Natural killer cell treated with Interleukin-12 subunit alpha and Interleukin-12 subunit beta and Interleukin-15 and Interleukin-18, amount 100 ng/mL, for 72 hours (primary cell): ENCODE measurements around the gene SLC12A7. TPM values are rescaled to one million over a fixed set of nuclear protein-coding genes. Genes with fewer than 3 reads are reported as not detected.

ENCODE experiments used
- ATAC-seq, 2 donors: fragments of 150-1000 bp; cut with Tn5 transposase in 1 of 2; sonication (Bioruptor Pico), chemical (Tn5 transposase) in 1 of 2; 2 replicates each; pipeline ENCODE4 v1.10.0; 2021
- DNase-seq: peaks from one replicate; pipeline ENCODE4 v3.0.0; 2022; ENCODE audit warnings: low spot score
- H3K27ac Mint-ChIP-seq, 2 donors: 1 replicate in 1 of 2; 2 replicates in 1 of 2; pipeline ENCODE4 v1.8.0; 2022; ENCODE audit warnings: mixed read lengths in 2 of 2, mild to moderate bottlenecking in 1 of 2, moderate library complexity in 1 of 2
- H3K27me3 Mint-ChIP-seq, 2 donors: 1 replicate in 1 of 2; 2 replicates in 1 of 2; pipeline ENCODE4 v1.8.0; 2022; ENCODE audit warnings: mixed read lengths in 2 of 2
- H3K36me3 Mint-ChIP-seq: one replicate; pipeline ENCODE4 v1.8.0; 2022; ENCODE audit warnings: mixed read lengths
- H3K4me1 Mint-ChIP-seq, 2 donors: 1 replicate in 1 of 2; 2 replicates in 1 of 2; pipeline ENCODE4 v1.8.0; 2022; ENCODE audit warnings: low read depth in 2 of 2, mixed read lengths in 2 of 2, mild to moderate bottlenecking in 1 of 2
- H3K4me3 Mint-ChIP-seq: one replicate; pipeline ENCODE4 v1.8.0; 2022; ENCODE audit warnings: mixed read lengths
- H3K9me3 Mint-ChIP-seq: 2 replicates; pipeline ENCODE4 v1.8.0; 2022; ENCODE audit warnings: mixed read lengths
- total RNA-seq, 2 donors: library from RNA; stranded (reverse); gene quantifications; one replicate each; pipeline ENCODE4 v1.2.3, GENCODE V29; 2022

Gene SLC12A7
- total RNA-seq, 2 donors from 2014 or later: 13.5 to 21.9 TPM

- no peaks in the 10 kb centered on the region for H3K27me3 Mint-ChIP-seq
- no peak overlapping the region for H3K4me3 Mint-ChIP-seq
- no peaks in the 10 kb centered on the region for H3K9me3 Mint-ChIP-seq
- DNase-seq (no peak), ATAC-seq (no peak)
- H3K27ac Mint-ChIP-seq: no peak overlapping the region
- H3K36me3 Mint-ChIP-seq: no peaks in the 10 kb centered on the region
- H3K4me1 Mint-ChIP-seq: peaks cover 19 to 20% of the 10 kb centered on the region in 2 donors
Observed at GRCh38 chr5:1097381-1097987, 14.4 kb downstream of the SLC12A7 start.

DNA sequence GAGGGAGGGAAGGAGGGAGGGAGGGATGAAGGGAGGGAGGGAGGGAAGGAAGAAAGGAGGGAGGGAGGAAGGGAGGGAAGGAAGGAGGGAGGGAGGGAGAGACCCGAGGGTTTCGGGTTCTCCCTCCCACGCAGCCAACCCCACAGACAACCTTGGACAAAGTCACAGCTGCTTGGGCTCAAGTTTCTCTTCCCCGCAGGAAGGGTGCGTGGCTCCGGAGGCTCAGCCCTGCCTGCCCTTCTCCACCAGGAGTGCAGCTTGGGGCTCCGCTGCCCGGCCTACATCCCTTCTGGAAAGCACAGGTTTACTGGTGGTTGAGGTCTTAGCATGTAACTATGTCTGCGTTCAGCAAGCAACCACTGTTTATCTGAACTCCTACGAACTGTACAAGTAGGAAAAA is 15.0 kb downstream of the SLC12A7 start:
- DNase-seq (no peak), ATAC-seq (no peak)
- Mint-ChIP-seq H3K4me3 (no peak overlapping the region), H3K9me3 (no peaks in the 10 kb centered on the region), H3K4me1 (peaks cover 13 to 14% of the 10 kb centered on the region in 2 donors), H3K36me3 (no peaks in the 10 kb centered on the region), H3K27ac (no peak overlapping the region), H3K27me3 (no peaks in the 10 kb centered on the region)

GRCh38 chr5:1095990-1096363 is 15.9 kb downstream of the SLC12A7 start:
- Mint-ChIP-seq H3K9me3 (no peaks in the 10 kb centered on the region), H3K4me3 (no peak overlapping the region), H3K4me1 (peaks cover 11 to 14% of the 10 kb centered on the region in 2 donors), H3K27me3 (no peaks in the 10 kb centered on the region), H3K27ac (no peak overlapping the region), H3K36me3 (no peaks in the 10 kb centered on the region)
- no peak for ATAC-seq
- no peak for DNase-seq

- Mint-ChIP-seq H3K27me3 (no peaks in the 10 kb centered on the region), H3K4me3 (no peak overlapping the region), H3K4me1 (peaks cover 11 to 14% of the 10 kb centered on the region in 2 donors), H3K36me3 (no peaks in the 10 kb centered on the region), H3K9me3 (no peaks in the 10 kb centered on the region), H3K27ac (no peak overlapping the region)
- DNase-seq: no peak
- ATAC-seq: no peak
Observed at GRCh38 chr5:1095302-1095989, 16.4 kb downstream of the SLC12A7 start.

GRCh38 chr5:1094670-1095190 is 17.1 kb downstream of the SLC12A7 start:
- DNase-seq (no peak), ATAC-seq (no peak)
- Mint-ChIP-seq H3K36me3 (no peaks in the 10 kb centered on the region), H3K27me3 (no peaks in the 10 kb centered on the region), H3K27ac (no peak overlapping the region), H3K4me3 (no peak overlapping the region), H3K4me1 (peaks cover 13 to 14% of the 10 kb centered on the region in 2 donors), H3K9me3 (no peaks in the 10 kb centered on the region)

DNA sequence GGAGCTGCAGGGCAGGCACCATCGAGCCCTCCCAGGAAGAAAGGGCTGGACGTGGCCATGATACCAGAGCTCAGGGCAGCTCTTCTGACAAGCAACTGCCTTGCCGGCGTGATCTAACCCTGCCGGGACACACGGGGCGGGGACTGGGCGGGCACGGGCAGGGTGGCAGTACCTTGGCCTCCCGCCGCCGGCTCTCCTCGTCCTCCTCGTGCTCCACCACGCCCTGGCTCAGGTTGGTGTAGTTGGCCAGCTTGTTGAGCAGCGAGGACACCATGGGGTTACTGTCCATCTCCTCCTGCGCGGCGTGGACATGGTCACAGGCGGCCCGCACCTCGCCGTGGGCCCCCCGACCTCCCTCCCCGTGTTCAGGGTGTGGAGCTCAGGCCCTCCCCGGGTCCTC is 18.5 kb downstream of the SLC12A7 start:
- Mint-ChIP-seq H3K27me3 (no peaks in the 10 kb centered on the region), H3K36me3 (no peaks in the 10 kb centered on the region), H3K4me1 (peaks cover 13 to 14% of the 10 kb centered on the region in 2 donors), H3K27ac (no peak overlapping the region), H3K4me3 (no peak overlapping the region), H3K9me3 (no peaks in the 10 kb centered on the region)
- ATAC-seq (no peak), DNase-seq (no peak)

DNA sequence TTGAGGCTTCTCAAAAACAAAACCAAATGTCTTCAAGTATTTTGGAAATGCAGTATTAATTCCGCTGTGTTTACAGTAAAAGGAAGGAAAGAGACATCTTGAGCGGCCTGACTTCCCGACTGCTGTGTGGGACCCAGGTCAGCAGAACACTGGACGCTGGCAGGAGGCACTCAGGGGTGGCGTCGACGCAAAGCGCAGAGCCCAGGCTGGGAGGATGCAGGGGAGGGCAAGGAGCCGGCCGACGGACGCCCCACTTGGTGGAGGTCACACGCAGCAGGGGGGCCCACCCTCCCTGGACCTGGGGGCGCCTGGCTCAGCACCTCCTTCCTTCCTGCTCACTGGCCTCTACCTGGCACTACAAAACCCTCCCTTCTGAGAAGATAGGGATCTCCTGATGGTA is 19.7 kb downstream of the SLC12A7 start:
- ATAC-seq: no peak
- no peaks in the 10 kb centered on the region for H3K9me3 Mint-ChIP-seq
- no peaks in the 10 kb centered on the region for H3K27me3 Mint-ChIP-seq
- no peak overlapping the region for H3K4me3 Mint-ChIP-seq
- peaks cover 9 to 10% of the 10 kb centered on the region in 2 donors for H3K4me1 Mint-ChIP-seq
- no peak for DNase-seq
- H3K27ac Mint-ChIP-seq: no peak overlapping the region
- H3K36me3 Mint-ChIP-seq: no peaks in the 10 kb centered on the region

DNA sequence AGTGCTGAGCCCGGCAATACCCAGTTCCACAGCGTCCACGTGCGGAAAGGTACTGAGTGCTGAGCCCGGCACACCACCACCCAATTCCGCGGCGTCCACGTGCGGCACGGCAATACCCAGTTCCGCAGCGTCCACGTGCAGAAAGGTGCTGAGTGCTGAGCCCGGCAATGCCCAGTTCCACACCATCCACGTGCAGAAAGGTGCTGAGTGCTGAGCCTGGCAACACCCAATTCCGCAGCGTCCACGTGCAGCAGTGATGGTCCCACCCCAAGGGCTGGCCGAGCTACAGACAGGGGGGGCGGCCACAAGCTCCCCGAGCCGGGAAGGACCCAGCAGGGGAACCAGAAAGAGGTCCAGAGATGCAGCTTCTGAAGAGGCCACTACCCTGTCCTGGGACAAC is 20.2 kb downstream of the SLC12A7 start:
- H3K4me1 Mint-ChIP-seq: peaks cover 7 to 9% of the 10 kb centered on the region in 2 donors

GRCh38 chr5:1090538-1090937 is 21.3 kb downstream of the SLC12A7 start:
- Mint-ChIP-seq H3K4me1 (peaks cover 7 to 9% of the 10 kb centered on the region in 2 donors), H3K4me3 (no peak overlapping the region), H3K27me3 (no peaks in the 10 kb centered on the region), H3K27ac (no peak overlapping the region), H3K9me3 (no peaks in the 10 kb centered on the region), H3K36me3 (no peaks in the 10 kb centered on the region)
- no peak for ATAC-seq
- no peak for DNase-seq

More for the DNA sequence above, 20.2 kb downstream of the SLC12A7 start:
- no peaks in the 10 kb centered on the region for H3K9me3 Mint-ChIP-seq
- H3K36me3 Mint-ChIP-seq: no peaks in the 10 kb centered on the region
- DNase-seq: no peak
- no peak for ATAC-seq
- no peaks in the 10 kb centered on the region for H3K27me3 Mint-ChIP-seq
- no peak overlapping the region for H3K27ac Mint-ChIP-seq
- no peak overlapping the region for H3K4me3 Mint-ChIP-seq

DNA sequence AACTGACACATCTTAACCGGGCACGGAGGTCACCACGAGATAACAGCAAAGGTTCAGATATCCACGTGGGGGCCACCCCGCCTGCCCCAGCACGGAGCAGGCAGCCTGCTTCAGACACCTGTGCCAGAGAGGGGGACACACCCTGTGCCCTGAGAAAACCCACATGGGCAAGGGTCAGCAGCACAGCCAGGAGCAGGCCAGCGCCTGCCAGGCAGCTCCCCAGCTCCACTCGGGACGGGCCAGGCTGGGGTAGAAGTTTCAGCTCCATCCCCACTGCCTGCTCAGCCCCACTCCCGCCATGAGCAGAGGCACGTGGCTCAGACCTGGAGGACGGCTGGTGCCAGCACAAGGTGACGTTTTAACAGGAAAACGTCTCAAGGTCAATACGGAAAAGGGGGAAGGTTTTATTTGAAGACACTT is 22.2 kb downstream of the SLC12A7 start:
- H3K4me3 Mint-ChIP-seq: no peak overlapping the region
- no peak for ATAC-seq
- no peaks in the 10 kb centered on the region for H3K9me3 Mint-ChIP-seq
- H3K27ac Mint-ChIP-seq: no peak overlapping the region
- peaks cover 6 to 8% of the 10 kb centered on the region in 2 donors for H3K4me1 Mint-ChIP-seq
- no peaks in the 10 kb centered on the region for H3K27me3 Mint-ChIP-seq
- no peaks in the 10 kb centered on the region for H3K36me3 Mint-ChIP-seq
- DNase-seq: no peak

DNA sequence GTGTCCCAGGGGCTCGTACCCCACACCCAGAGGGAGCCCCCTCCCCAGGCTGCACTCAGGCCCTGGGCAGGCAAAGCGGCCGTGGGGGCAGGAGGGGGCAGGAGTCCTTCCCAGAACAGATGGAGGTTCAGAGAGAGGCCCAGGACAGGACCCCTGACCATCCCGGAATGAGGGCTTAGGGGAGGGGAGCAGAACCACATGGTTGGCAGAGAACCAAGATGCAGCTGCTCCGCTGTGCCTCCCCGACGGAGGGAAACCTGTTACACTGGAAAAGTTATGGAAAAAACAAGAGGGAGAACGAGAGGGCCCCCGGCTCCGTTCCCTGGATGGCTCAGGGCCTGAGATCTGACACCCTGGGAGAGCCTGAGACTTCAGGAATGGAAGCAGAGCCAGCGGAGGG is 22.7 kb downstream of the SLC12A7 start:
- no peaks in the 10 kb centered on the region for H3K9me3 Mint-ChIP-seq
- H3K4me3 Mint-ChIP-seq: no peak overlapping the region
- H3K36me3 Mint-ChIP-seq: no peaks in the 10 kb centered on the region
- ATAC-seq (no peak), DNase-seq (no peak)
- H3K4me1 Mint-ChIP-seq: peaks cover 2 to 4% of the 10 kb centered on the region in 2 donors
- H3K27ac Mint-ChIP-seq: no peak overlapping the region
- H3K27me3 Mint-ChIP-seq: no peaks in the 10 kb centered on the region

DNA sequence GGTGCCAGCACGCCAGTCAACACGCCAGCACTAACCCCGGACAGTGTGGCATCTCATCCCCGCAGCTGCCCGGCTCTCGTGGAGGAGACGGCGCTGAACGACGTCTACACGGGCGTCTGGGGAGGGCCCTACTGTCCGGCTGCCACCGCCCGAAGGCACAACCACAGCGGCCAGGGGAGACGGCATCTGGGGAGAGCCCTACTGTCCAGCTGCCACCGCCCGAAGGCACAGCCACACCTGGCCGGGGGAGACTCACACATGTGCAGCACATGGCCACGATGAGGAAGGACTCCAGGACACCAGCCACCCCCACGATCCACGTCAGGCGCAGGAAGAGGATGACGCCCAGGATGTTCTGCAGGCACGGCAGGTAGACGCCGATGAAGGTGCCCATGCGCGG is 23.1 kb downstream of the SLC12A7 start:
- DNase-seq (no peak), ATAC-seq (no peak)
- Mint-ChIP-seq H3K4me1 (peaks cover 0 to 3% of the 10 kb centered on the region in 2 donors), H3K4me3 (no peak overlapping the region), H3K9me3 (no peaks in the 10 kb centered on the region), H3K27me3 (no peaks in the 10 kb centered on the region), H3K27ac (no peak overlapping the region), H3K36me3 (no peaks in the 10 kb centered on the region)

DNA sequence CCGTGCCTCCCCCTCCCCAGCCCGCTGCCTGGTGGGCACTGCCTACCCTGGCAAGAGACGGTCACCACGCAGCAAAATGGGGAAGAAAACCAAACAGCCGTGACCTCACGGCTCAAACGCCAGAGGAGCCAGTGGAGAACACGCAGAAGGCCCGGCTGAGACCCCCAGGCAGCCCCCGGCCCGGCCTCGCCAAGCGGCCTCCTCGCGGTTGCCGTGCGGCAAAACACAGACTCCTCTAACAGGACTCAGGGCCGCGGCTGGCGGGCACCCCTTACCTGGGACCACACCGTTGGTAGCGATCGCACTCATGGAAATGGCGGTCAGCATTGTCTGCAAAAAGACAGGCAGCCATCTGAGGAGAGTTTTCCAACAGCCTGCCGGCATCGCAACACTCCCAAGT is 23.8 kb downstream of the SLC12A7 start:
- H3K9me3 Mint-ChIP-seq: no peaks in the 10 kb centered on the region
- DNase-seq (no peak), ATAC-seq (no peak)
- peaks cover 0 to 3% of the 10 kb centered on the region in 2 donors for H3K4me1 Mint-ChIP-seq
- no peaks in the 10 kb centered on the region for H3K36me3 Mint-ChIP-seq
- H3K4me3 Mint-ChIP-seq: no peak overlapping the region
- H3K27ac Mint-ChIP-seq: no peak overlapping the region
- H3K27me3 Mint-ChIP-seq: no peaks in the 10 kb centered on the region

DNA sequence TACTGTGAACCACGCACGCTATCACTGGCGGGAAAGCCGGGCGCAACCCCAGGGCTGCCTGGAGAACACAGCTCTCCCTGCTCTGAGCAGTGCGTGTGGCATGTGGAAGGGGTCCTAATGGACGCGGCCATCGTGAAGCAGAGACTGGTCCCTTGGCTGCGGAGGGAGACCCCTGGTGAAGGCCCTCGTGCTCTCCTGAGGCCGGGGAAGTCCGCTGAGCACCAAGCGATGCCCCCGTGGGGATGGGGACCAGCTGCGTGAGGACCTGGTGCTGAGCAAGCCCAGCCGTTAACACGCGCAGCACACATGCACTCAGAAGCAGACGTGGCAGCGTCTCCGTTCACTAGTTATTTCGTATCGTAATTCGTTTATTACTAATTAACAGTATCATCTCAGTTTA is 24.4 kb downstream of the SLC12A7 start:
- no peak for DNase-seq
- Mint-ChIP-seq H3K4me1 (peaks cover 0 to 3% of the 10 kb centered on the region in 2 donors), H3K9me3 (no peaks in the 10 kb centered on the region), H3K27ac (no peak overlapping the region), H3K4me3 (no peak overlapping the region), H3K27me3 (no peaks in the 10 kb centered on the region), H3K36me3 (no peaks in the 10 kb centered on the region)
- ATAC-seq: no peak
